H1 (cell line): Measurements from ENCODE around the gene ALDH7A1. TPM values are rescaled to one million over a fixed set of nuclear protein-coding genes. Genes with fewer than 3 reads are reported as not detected.

Experiments
- CTCF ChIA-PET: fragments of 300-600 bp; sonication (Branson Sonifier 250); formaldehyde crosslinking; loops from one replicate; lab custom pipeline; 2021; ENCODE audit not compliant: partially characterized antibody; lab: Charles Lee
- POLR2A ChIA-PET: fragments of 300-600 bp; sonication (Branson Sonifier 250); formaldehyde crosslinking; loops from one replicate; lab custom pipeline; 2021; ENCODE audit warnings: inconsistent platforms; ENCODE audit not compliant: partially characterized antibody; lab: Charles Lee
- DNase-seq, 2 experiments: peaks; one replicate each; pipeline versions ENCODE4 v3.0.0 to v3.0.0-alpha.2; 2010 to 2022; ENCODE audit warnings: low spot score in 2 of 2, low read depth in 1 of 2, mixed read lengths in 1 of 2
- FAIRE-seq: peaks from 2 replicates; lab custom pipeline; 2011; peaks lifted over from hg19 to GRCh38; lab: Jason Lieb, UNC
- H2AFZ ChIP-seq: 2 replicates; pipeline ENCODE4 v1.8.1; 2012; ENCODE audit warnings: low read length, inconsistent platforms
- H2AK5ac ChIP-seq: 2 replicates; pipeline ENCODE4 v1.6.1; 2013; ENCODE audit warnings: low read depth, low read length
- H2BK120ac ChIP-seq: replicated peaks from 2 replicates; pipeline ENCODE3; 2013; ENCODE audit warnings: low read depth, low read length, inconsistent platforms
- H2BK12ac ChIP-seq: 2 replicates; pipeline ENCODE4 v1.6.1; 2013; ENCODE audit warnings: low read depth, low read length
- H2BK15ac ChIP-seq: 2 replicates; pipeline ENCODE4 v1.6.1; 2013; ENCODE audit warnings: low read length
- H2BK20ac ChIP-seq: 2 replicates; pipeline ENCODE4 v1.6.1; 2013; ENCODE audit warnings: low read length
- H2BK5ac ChIP-seq: 2 replicates; pipeline ENCODE4 v1.6.1; 2013; ENCODE audit warnings: low read depth, low read length
- H3K14ac ChIP-seq: 2 replicates; pipeline ENCODE4 v1.6.1; 2013; ENCODE audit warnings: inconsistent platforms; ENCODE audit not compliant: insufficient read length
- H3K18ac ChIP-seq: 2 replicates; pipeline ENCODE4 v1.6.1; 2013; ENCODE audit warnings: low read length; ENCODE audit errors: extremely low read depth
- H3K23ac ChIP-seq: 2 replicates; pipeline ENCODE4 v1.6.1; 2013; ENCODE audit warnings: inconsistent platforms; ENCODE audit not compliant: insufficient read length
- H3K23me2 ChIP-seq: 2 replicates; pipeline ENCODE4 v1.6.1; 2013; ENCODE audit warnings: low read depth, low read length
- H3K27ac ChIP-seq: 2 replicates; pipeline ENCODE4 v1.6.1; 2011; ENCODE audit warnings: low read depth, low read length, inconsistent platforms
- H3K27me3 ChIP-seq, 4 experiments: replicated peaks in 1 of 4; 1 replicate in 1 of 4; 2 replicates in 3 of 4; pipeline versions ENCODE4 v1.6.1 to v1.8.1; 2011 to 2013; ENCODE audit warnings: low read length in 3 of 4, mild to moderate bottlenecking in 3 of 4, inconsistent platforms in 2 of 4, mixed read lengths in 2 of 4, moderate library complexity in 1 of 4; ENCODE audit not compliant: control insufficient read depth in 3 of 4, insufficient read depth in 3 of 4; ENCODE audit errors: extremely low read depth in 1 of 4
- H3K36me3 ChIP-seq, 4 experiments: 2 replicates each; pipeline versions ENCODE4 v1.6.1 to v1.8.1; 2011 to 2013; ENCODE audit warnings: mild to moderate bottlenecking in 4 of 4, low read length in 3 of 4, moderate library complexity in 2 of 4, control low read depth in 1 of 4, inconsistent platforms in 1 of 4; ENCODE audit not compliant: insufficient read depth in 4 of 4, control insufficient read depth in 2 of 4
- H3K4ac ChIP-seq: replicated peaks from 2 replicates; pipeline ENCODE3; 2013; ENCODE audit warnings: low read length, low read depth, mixed read lengths, inconsistent platforms; ENCODE audit not compliant: insufficient read length
- H3K4me1 ChIP-seq, 4 experiments: replicated peaks in 1 of 4; 1 replicate in 1 of 4; 2 replicates in 3 of 4; pipeline versions ENCODE4 v1.6.1 to v1.8.1; 2011 to 2013; ENCODE audit warnings: low read length in 3 of 4, inconsistent platforms in 2 of 4, mixed read lengths in 1 of 4; ENCODE audit not compliant: insufficient read depth in 4 of 4, control insufficient read depth in 3 of 4
- H3K4me2 ChIP-seq, 2 experiments: 2 replicates each; pipeline versions ENCODE4 v1.6.1 to v1.8.1; 2011 to 2013; ENCODE audit warnings: low read depth in 2 of 2, low read length in 2 of 2, control low read depth in 1 of 2, inconsistent platforms in 1 of 2, mild to moderate bottlenecking in 1 of 2; ENCODE audit not compliant: insufficient read depth in 1 of 2
- H3K4me3 ChIP-seq, 4 experiments: fragments of 200-600, 300-600 bp in 1 of 4; sonication (generic), shearing (Covaris generic), sonication (Bioruptor Twin) in 1 of 4; 2 replicates each; pipeline versions ENCODE4 v1.5.1 to v1.8.1; 2011 to 2016; ENCODE audit warnings: low read length in 4 of 4, low read depth in 3 of 4, control low read depth in 2 of 4, inconsistent platforms in 2 of 4, mild to moderate bottlenecking in 2 of 4, mixed read lengths in 1 of 4, moderate library complexity in 1 of 4; ENCODE audit not compliant: insufficient read depth in 2 of 4; ENCODE audit errors: extremely low read depth in 1 of 4
- H3K56ac ChIP-seq: replicated peaks from 2 replicates; pipeline ENCODE3; 2013; ENCODE audit warnings: low read depth, mild to moderate bottlenecking, mixed read lengths, low read length, inconsistent platforms; ENCODE audit not compliant: insufficient read length
- H3K79me1 ChIP-seq: 2 replicates; pipeline ENCODE4 v1.6.1; 2013; ENCODE audit warnings: low read depth, low read length, control low read depth
- H3K79me2 ChIP-seq, 2 experiments: 2 replicates each; pipeline versions ENCODE4 v1.6.1 to v1.8.1; 2012 to 2013; ENCODE audit warnings: low read length in 2 of 2, mild to moderate bottlenecking in 2 of 2, inconsistent platforms in 1 of 2; ENCODE audit not compliant: insufficient read depth in 2 of 2, control insufficient read depth in 1 of 2
- H3K9ac ChIP-seq, 4 experiments: replicated peaks in 1 of 4; 1 replicate in 1 of 4; 2 replicates in 3 of 4; pipeline versions ENCODE4 v1.6.1 to v1.8.1; 2011 to 2013; ENCODE audit warnings: low read depth in 3 of 4, low read length in 3 of 4, control low read depth in 2 of 4, mild to moderate bottlenecking in 2 of 4, moderate library complexity in 2 of 4, inconsistent platforms in 1 of 4; ENCODE audit errors: extremely low read depth in 1 of 4
- H3K9me3 ChIP-seq, 2 experiments: 2 replicates each; pipeline versions ENCODE4 v1.6.1 to v1.8.1; 2012 to 2013; ENCODE audit warnings: mild to moderate bottlenecking in 2 of 2, moderate library complexity in 2 of 2, control low read depth in 1 of 2, inconsistent platforms in 1 of 2, low read depth in 1 of 2, low read length in 1 of 2, mixed read lengths in 1 of 2; ENCODE audit not compliant: insufficient read depth in 2 of 2
- H4K20me1 ChIP-seq, 2 experiments: replicated peaks in 1 of 2; 2 replicates each; pipeline versions ENCODE3 to v1.8.1; 2011 to 2013; ENCODE audit warnings: inconsistent platforms in 2 of 2, low read length in 2 of 2, mild to moderate bottlenecking in 1 of 2; ENCODE audit not compliant: insufficient read depth in 2 of 2, control insufficient read depth in 1 of 2
- H4K5ac ChIP-seq: 2 replicates; pipeline ENCODE4 v1.6.1; 2013; ENCODE audit warnings: low read length, low read depth, mixed read lengths, inconsistent platforms; ENCODE audit not compliant: insufficient read length
- H4K8ac ChIP-seq: 2 replicates; pipeline ENCODE4 v1.8.0; 2013; ENCODE audit warnings: mild to moderate bottlenecking, moderate library complexity, low read length, inconsistent platforms; ENCODE audit not compliant: insufficient read depth; ENCODE audit errors: extremely low read depth
- H4K91ac ChIP-seq: replicated peaks from 2 replicates; pipeline ENCODE3; 2013; ENCODE audit warnings: low read length, mixed read lengths, inconsistent platforms; ENCODE audit not compliant: insufficient read length
- KDM5A ChIP-seq: fragments of 200-600 bp; IDR thresholded peaks from 2 replicates; pipeline ENCODE4 v1.7.1; 2012; ENCODE audit warnings: mild to moderate bottlenecking, low read length, inconsistent platforms, mixed read lengths
- POLR2AphosphoS5 ChIP-seq: IDR thresholded peaks from 2 replicates; pipeline ENCODE4 v1.6.1; 2011; ENCODE audit warnings: low read depth, low read length
- WGBS, 2 experiments: shearing (Covaris generic) in 1 of 2; methylation state at CpG; one replicate each; pipeline versions ENCODE4 v1.1.6 to v1.1.7; 2013 to 2015; ENCODE audit warnings: low lambda C conversion rate in 2 of 2, mixed read lengths in 2 of 2, inconsistent platforms in 1 of 2, low coverage in 1 of 2, missing lambda C conversion rate in 1 of 2; ENCODE audit not compliant: insufficient replicate concordance in 2 of 2, insufficient coverage in 1 of 2, insufficient read length in 1 of 2; ENCODE audit errors: extremely low coverage in 1 of 2, missing lambda C conversion rate in 1 of 2; 5-methylcytosine and 5-hydroxymethylcytosine counted together
- polyA plus RNA-seq, 7 experiments: library from polyadenylated mRNA; depleted of rRNA in 3 of 7; stranded (reverse) in 5 of 7; unstranded in 2 of 7; fragments of >200 nt in 5 of 7; fragments of 200-250 nt in 2 of 7; gene quantifications; 1 replicate in 5 of 7; 2 replicates in 1 of 7; 4 replicates in 1 of 7; pipeline versions ENCODE4 v1.2.1 to v1.2.3, GENCODE V29; 2011 to 2013; ENCODE audit warnings: missing spikeins in 2 of 7, mixed read lengths in 2 of 7
- total RNA-seq: library from RNA; stranded (reverse); fragmentation: NEBNext Ultra II Directional; extraction: Animal tissue kit (Norgen Biotek cat#: 25700); gene quantifications from 2 replicates; pipeline ENCODE4 v1.2.1, GENCODE V29; 2021

ALDH7A1 gene
- total and polyA plus RNA-seq, 2 of the 8 experiments (the other 6 are each of a cell fraction or from before 2014, with no cell fraction given), result 99.6 to 225 TPM

DNA sequence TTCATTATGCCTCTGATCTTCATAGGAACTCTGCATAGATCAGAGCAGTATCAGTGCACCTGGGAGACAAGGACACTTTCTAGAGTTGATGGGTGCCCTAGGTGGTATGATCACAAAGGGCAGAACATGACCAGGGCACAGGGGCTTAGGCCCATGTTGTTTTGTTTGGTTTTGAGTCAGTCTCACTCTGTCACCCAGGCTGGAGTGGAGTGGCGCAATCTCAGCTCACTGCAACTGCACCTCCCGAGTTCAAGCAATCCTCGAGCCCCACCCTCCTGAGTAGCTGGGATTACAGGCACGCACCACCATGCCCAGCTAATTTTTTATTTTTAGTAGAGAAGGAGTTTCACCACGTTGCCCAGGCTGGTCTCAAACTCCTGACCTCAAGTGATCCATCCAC is 17.6 kb downstream of the ALDH7A1 start:
- 90% methylated on average over 5 of the region's 5 CpGs; no CpG with 5 or more reads in 1 of the 2 experiments for WGBS, 2 experiments
- H2AFZ ChIP-seq, result no peak overlapping the region
- H3K36me3 ChIP-seq, result peaks cover 26 to 88% (median 59%) of the 10 kb centered on the region in 4 experiments
- no peaks in the 10 kb centered on the region for H3K79me2 ChIP-seq
- no peak overlapping the region for H2BK12ac ChIP-seq
- no peak overlapping the region for H4K91ac ChIP-seq
- no peak overlapping the region for H2BK20ac ChIP-seq
- H3K27ac ChIP-seq, result no peak overlapping the region
- no peak overlapping the region for H2BK5ac ChIP-seq
- H3K14ac ChIP-seq, result no peak overlapping the region
- H2BK15ac ChIP-seq, result no peak overlapping the region
- H3K4me1 ChIP-seq, result no peaks in the 10 kb centered on the region
- H3K4me3 ChIP-seq, result no peak overlapping the region
- no peak overlapping the region for H2AK5ac ChIP-seq
- POLR2A ChIA-PET, result interaction anchor here (0.9 to 3.1 kb wide), 3 partner anchors 9 to 18 kb away, joined by 4 to 12 read pairs (median 8); partner anchors contain the start of gene ALDH7A1
- no peaks in the 10 kb centered on the region for H3K79me1 ChIP-seq
- H4K8ac ChIP-seq, result no peak overlapping the region
- no peak overlapping the region for H3K4me2 ChIP-seq
- no peak overlapping the region for H3K9ac ChIP-seq
- H3K23ac ChIP-seq, result no peak overlapping the region
- H4K20me1 ChIP-seq, result no peaks in the 10 kb centered on the region
- no peak overlapping the region for H3K56ac ChIP-seq
- no peaks in the 10 kb centered on the region for H3K9me3 ChIP-seq
- TF ChIP-seq KDM5A (no peak), POLR2AphosphoS5 (no peak)
- no peaks in the 10 kb centered on the region for H3K27me3 ChIP-seq
- H3K23me2 ChIP-seq, result no peaks in the 10 kb centered on the region
- H3K4ac ChIP-seq, result no peak overlapping the region
- FAIRE-seq (no peak), DNase-seq (no peak)
- CTCF ChIA-PET, result no interaction called here
- H3K18ac ChIP-seq, result no peak overlapping the region
- H2BK120ac ChIP-seq, result no peak overlapping the region
- no peak overlapping the region for H4K5ac ChIP-seq
